GM18511 (cell line): ENCODE results near the gene C18orf63.

ENCODE experiments used
- ATAC-seq: cut with Tn5 transposase; IDR thresholded peaks from one replicate; pipeline ENCODE4 v1.9.1; 2021; ENCODE audit warnings: mild to moderate bottlenecking, moderate library complexity; ENCODE audit not compliant: unreplicated experiment

C18orf63 gene

GRCh38 chr18:74402806-74403433 is 87.3 kb downstream of the C18orf63 start:
- ATAC-seq: no peak

GRCh38 chr18:74407888-74408287 is 92.2 kb downstream of the C18orf63 start:
- peak; percentile 73 for ATAC-seq
